AG10803 (cell line): Measurements from ENCODE around the gene CNOT10.

Experiments
- DNase-seq: peaks from one replicate; pipeline ENCODE4 v3.0.0; 2010; ENCODE audit warnings: low read depth
- H3K4me3 ChIP-seq: 2 replicates; pipeline ENCODE4 v1.5.1; 2011; ENCODE audit warnings: mild to moderate bottlenecking, low read length, control low read depth
- TF ChIP-seq, protein P1 (sequence below): conservative IDR thresholded peaks from 2 replicates; pipeline ENCODE4 v1.5.1; 2011; ENCODE audit warnings: mild to moderate bottlenecking, low read length, control low read depth, inconsistent platforms

The CNOT10 gene

DNA sequence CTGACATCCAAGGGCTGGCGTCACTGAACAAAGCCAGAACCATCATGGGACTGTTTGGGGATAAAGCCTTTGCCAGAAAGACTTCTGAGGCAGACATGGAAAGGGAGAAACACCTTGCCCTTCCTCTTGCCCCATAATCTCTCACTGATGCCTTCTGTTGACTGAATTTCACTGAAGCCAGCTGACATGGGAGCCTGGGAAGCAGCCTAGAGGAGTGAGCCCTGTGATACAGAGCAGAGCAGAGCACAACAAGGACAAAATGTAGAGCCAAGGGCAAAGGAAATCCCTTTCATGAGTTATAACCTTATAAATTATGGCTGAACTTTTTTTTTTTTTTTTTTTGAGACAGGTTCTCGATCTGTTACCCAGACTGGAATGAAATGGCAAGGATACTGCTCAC is 9.8 kb upstream of the CNOT10 start:
- H3K4me3 ChIP-seq, result no peak overlapping the region
- TF ChIP-seq, protein P1, sequence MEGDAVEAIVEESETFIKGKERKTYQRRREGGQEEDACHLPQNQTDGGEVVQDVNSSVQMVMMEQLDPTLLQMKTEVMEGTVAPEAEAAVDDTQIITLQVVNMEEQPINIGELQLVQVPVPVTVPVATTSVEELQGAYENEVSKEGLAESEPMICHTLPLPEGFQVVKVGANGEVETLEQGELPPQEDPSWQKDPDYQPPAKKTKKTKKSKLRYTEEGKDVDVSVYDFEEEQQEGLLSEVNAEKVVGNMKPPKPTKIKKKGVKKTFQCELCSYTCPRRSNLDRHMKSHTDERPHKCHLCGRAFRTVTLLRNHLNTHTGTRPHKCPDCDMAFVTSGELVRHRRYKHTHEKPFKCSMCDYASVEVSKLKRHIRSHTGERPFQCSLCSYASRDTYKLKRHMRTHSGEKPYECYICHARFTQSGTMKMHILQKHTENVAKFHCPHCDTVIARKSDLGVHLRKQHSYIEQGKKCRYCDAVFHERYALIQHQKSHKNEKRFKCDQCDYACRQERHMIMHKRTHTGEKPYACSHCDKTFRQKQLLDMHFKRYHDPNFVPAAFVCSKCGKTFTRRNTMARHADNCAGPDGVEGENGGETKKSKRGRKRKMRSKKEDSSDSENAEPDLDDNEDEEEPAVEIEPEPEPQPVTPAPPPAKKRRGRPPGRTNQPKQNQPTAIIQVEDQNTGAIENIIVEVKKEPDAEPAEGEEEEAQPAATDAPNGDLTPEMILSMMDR, result no peak
- DNase-seq, result no peak

DNA sequence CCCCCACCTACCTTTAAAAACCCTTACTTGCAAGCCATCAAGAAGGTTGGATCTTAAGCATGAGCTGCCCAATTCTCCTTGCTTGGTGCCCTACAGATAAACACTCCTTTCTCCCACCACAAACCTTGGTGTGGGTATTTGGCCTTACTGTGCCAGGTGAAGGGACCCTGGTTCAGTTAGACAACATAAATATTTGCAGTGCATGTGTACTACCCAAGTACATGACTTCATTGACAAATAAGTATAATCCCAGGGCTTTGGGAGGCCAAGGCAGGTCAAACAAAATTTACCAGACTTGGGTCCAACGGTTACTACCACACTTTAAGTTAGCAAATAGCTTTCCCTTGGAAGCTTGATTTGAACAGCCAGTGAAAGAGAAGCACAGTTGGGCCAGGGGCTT is 9.3 kb upstream of the CNOT10 start:
- TF ChIP-seq, protein P1, result no peak
- no peak for DNase-seq

DNA sequence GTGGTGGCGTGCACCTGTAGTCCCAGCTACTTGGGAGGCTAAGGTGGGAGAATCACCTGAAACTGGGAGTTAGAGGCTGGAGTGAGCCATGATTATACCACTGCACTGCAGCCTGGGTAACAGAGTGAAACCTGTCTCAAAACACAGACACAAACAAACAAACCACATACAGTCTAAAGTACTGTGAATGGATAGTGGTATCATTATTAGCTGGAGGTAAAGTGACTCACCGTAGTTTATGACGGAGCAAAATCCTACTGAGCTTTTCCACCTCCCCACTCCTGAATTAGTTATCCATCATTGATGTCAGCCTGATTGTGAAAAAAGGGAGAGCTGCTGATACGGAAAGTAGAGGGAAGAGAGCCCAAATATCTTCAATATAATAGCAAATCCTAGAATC is 3.2 kb upstream of the CNOT10 start:
- H3K4me3 ChIP-seq, result no peak overlapping the region
- no peak for DNase-seq
- TF ChIP-seq, protein P1, result no peak

More for the DNA sequence above, 9.3 kb upstream of the CNOT10 start:
- H3K4me3 ChIP-seq, result no peak overlapping the region

DNA sequence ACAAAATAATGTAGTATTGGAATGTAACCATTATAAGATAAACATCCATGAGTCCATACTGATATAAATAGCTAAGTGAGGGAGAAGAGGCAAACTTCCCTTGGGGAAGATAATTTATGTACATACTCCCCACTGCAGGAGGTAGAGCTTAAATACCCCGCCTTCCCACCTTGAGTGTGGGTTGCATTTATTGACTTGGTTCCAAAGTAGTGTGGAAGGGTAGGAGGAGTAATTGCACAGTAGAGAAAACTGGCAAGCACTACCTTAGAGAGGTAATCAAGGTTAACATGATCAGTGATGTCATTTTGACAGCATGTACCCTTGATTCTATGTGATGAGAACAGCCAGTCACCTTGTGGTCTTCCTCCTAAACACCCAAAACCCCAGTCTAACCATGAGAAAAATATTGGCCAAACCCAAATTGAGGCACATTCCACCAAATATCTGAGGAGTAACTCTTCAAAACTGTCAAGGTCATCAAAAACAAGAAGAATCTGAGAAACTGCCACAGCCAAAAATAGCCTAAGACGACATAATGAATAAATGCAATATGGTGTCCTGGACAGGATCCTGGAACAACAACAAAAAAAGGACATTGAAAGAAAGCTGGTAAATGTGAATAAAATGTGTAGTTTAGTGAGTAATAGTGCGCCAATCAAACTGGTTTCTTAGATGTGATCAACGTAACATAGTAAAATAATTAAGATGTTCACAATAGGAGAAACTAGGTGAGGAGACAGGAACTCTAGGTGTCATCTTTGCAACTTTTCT is 774 bp upstream of the CNOT10 start:
- no peak for DNase-seq
- TF ChIP-seq, protein P1, result no peak
- H3K4me3 ChIP-seq, result peak overlapping the region; percentile 83

DNA sequence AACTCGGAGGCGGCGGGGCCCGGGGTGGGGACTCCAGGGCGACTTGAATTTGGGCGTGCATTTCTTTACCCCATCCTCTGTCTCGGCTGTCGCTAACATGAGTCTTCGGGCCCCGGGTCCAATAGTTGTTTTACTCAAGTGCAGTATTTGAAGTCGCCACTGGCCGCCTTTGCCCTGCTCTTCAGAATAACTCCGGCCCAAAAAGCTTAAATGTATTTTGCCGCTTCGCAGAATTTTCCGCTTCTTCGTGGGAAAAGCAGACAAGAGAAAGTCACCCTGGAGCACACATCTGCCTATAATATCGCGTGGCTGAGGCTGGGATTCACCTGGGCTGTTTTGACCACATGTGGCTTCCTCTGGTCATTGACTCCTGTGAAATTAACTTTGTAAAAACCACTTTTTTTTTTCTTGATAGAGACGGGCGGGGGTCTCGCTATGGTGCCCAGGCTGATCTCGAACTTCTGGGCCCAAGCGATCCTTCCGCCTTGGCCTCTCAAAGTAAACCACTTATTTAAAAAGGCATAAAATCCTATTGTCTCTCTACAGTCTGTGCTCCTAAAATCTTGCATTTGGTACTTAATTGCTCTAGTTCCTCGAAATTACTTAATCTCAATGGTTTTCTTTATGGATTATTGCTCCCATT is 676 bp downstream of the CNOT10 start:
- H3K4me3 ChIP-seq, result peak overlapping the region; percentile 83
- DNase-seq, result peak; percentile 13
- TF ChIP-seq, protein P1, result no peak

DNA sequence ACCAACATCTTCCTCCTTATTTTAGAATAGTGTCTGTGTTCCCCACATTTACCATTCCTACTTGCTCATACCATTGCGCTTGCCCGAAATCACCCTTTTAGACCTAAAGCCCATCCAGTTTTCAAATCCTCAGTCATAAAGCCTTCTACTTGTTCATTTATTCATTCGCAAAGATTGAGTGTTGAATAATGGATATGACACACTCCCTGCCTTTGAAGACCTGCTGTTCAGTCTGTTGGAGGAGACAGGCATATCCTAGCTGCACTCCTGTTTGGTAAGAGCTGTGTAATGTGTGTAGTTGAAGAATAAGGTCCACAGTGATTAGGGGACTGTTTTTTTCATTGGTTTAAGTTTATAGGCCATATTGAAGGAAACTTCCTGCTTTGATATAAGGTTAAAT is 1.7 kb downstream of the CNOT10 start:
- no peak overlapping the region; the same call in 1 of the 2 replicates for H3K4me3 ChIP-seq
- no peak for DNase-seq
- TF ChIP-seq, protein P1, result no peak

DNA sequence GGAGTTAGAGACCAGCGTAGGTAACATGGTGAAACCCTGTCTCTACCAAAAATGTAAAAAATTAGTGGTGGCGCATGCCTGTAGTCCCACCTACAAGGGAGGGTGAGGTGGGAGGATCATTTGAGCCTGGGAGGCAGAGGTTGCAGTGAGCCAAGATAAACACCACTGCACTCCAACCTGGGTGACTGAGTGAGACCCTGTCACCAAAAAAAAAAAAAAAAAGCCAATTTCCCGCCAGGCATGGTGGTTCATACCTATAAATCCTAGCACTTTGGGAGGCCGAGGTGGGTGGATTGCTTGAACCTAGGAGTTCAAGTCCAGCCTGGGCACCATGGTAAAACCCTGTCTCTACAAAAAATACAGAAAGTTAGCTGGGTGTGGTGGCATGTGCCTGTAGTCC is 6.9 kb downstream of the CNOT10 start:
- no peak for DNase-seq
- TF ChIP-seq, protein P1, result no peak
- no peak overlapping the region for H3K4me3 ChIP-seq
